Measurements from ENCODE around the gene FOXL2.
"Not testable (repeated sequence)": the region's sequence is repeated elsewhere in the genome, so short reads cannot be mapped to it uniquely, and the experiment has no call there.

The FOXL2 gene

GRCh38 chr3:138935505-138935862 lies 11.5 kb downstream of the FOXL2 start:
- no peak overlapping the region for H3K27ac ChIP-seq
- DNase-seq (ENCODE audit: low read depth, low spot score), result no peak

- DNase-seq (ENCODE audit: low read depth, low spot score), result no peak
These were observed 12.8 kb downstream of the FOXL2 start for GRCh38 chr3:138933981-138934691.

GRCh38 chr3:138933068-138933668 lies 13.8 kb downstream of the FOXL2 start:
- H3K27ac ChIP-seq, result no peak overlapping the region
- no peak for DNase-seq (ENCODE audit: low read depth, low spot score)

More at GRCh38 chr3:138933981-138934691, 12.8 kb downstream of the FOXL2 start:
- H3K27ac ChIP-seq, result no peak overlapping the region

- no peak for DNase-seq (ENCODE audit: low read depth, low spot score)
- H3K27ac ChIP-seq, result no peak overlapping the region
These were observed 18.1 kb downstream of the FOXL2 start for GRCh38 chr3:138928727-138929372.

GRCh38 chr3:138923531-138923994 lies 23.4 kb downstream of the FOXL2 start:
- H3K27ac ChIP-seq, result no peak overlapping the region
- DNase-seq (ENCODE audit: low read depth, low spot score), result peak; percentile 29

- not testable (repeated sequence) for DNase-seq (ENCODE audit: low read depth, low spot score)
- peak overlapping the region; percentile 39 for H3K27ac ChIP-seq
These were observed 24.5 kb downstream of the FOXL2 start for GRCh38 chr3:138922400-138922799.

GRCh38 chr3:138921316-138922292 lies 25.3 kb downstream of the FOXL2 start:
- peak; percentile 22 for DNase-seq (ENCODE audit: low read depth, low spot score)
- H3K27ac ChIP-seq, result peak overlapping the region; percentile 39

- DNase-seq (ENCODE audit: low read depth, low spot score), result no peak
- H3K27ac ChIP-seq, result no peak overlapping the region
These were observed 27.6 kb downstream of the FOXL2 start for GRCh38 chr3:138919325-138919724.

- H3K27ac ChIP-seq, result no peak overlapping the region
- DNase-seq (ENCODE audit: low read depth, low spot score), result no peak
These were observed 30.1 kb downstream of the FOXL2 start for GRCh38 chr3:138916824-138917223.

- peak; percentile 36 for DNase-seq (ENCODE audit: low read depth, low spot score)
- peak overlapping the region; percentile 72 for H3K27ac ChIP-seq
These were observed 31.1 kb downstream of the FOXL2 start for GRCh38 chr3:138915503-138916498.

GRCh38 chr3:138914870-138915502 lies 32.0 kb downstream of the FOXL2 start:
- no peak for DNase-seq (ENCODE audit: low read depth, low spot score)
- H3K27ac ChIP-seq, result peak overlapping the region; percentile 72

- no peak for DNase-seq (ENCODE audit: low read depth, low spot score)
- H3K27ac ChIP-seq, result no peak overlapping the region
These were observed 33.2 kb downstream of the FOXL2 start for GRCh38 chr3:138913766-138914165.

GRCh38 chr3:138912237-138912636 lies 34.7 kb downstream of the FOXL2 start:
- H3K27ac ChIP-seq, result no peak overlapping the region
- DNase-seq (ENCODE audit: low read depth, low spot score), result no peak

- H3K27ac ChIP-seq, result no peak overlapping the region
- DNase-seq (ENCODE audit: low read depth, low spot score), result no peak
These were observed 35.3 kb downstream of the FOXL2 start for GRCh38 chr3:138911621-138912020.

- H3K27ac ChIP-seq, result no peak overlapping the region
- DNase-seq (ENCODE audit: low read depth, low spot score), result no peak
These were observed 37.0 kb downstream of the FOXL2 start for GRCh38 chr3:138909904-138910303.

GRCh38 chr3:138908846-138909245 lies 38.1 kb downstream of the FOXL2 start:
- no peak overlapping the region for H3K27ac ChIP-seq

GRCh38 chr3:138907539-138907938 lies 39.4 kb downstream of the FOXL2 start:
- no peak for DNase-seq (ENCODE audit: low read depth, low spot score)
- no peak overlapping the region for H3K27ac ChIP-seq

More at GRCh38 chr3:138908846-138909245, 38.1 kb downstream of the FOXL2 start:
- DNase-seq (ENCODE audit: low read depth, low spot score), result no peak

GRCh38 chr3:138902171-138902570 lies 44.8 kb downstream of the FOXL2 start:
- DNase-seq (ENCODE audit: low read depth, low spot score), result no peak
- no peak overlapping the region for H3K27ac ChIP-seq

GRCh38 chr3:138901567-138901966 lies 45.4 kb downstream of the FOXL2 start:
- H3K27ac ChIP-seq, result no peak overlapping the region
- no peak for DNase-seq (ENCODE audit: low read depth, low spot score)
